Mucosa of descending colon (tissue), 3 donors: ENCODE measurements around the gene C10orf90. TPM values are rescaled to one million over a fixed set of nuclear protein-coding genes. Genes with fewer than 3 reads are reported as not detected.
A peak's percentile ranks its signal among the peaks of the same experiment; 100 is the strongest.

ENCODE experiments used
- ATAC-seq: fragments of 200-7000 bp; cut with Tn5 transposase; one replicate; pipeline ENCODE4 v1.9.1; 2020; ENCODE audit warnings: mild to moderate bottlenecking, moderate library complexity
- DNase-seq, 3 donors: peaks; one replicate each; pipeline ENCODE4 v3.0.0-alpha.2; 2020
- H3K36me3 ChIP-seq: fragments of 200-600 bp; one replicate; pipeline ENCODE4 v1.8.0; 2021; ENCODE audit warnings: low read depth, mild to moderate bottlenecking
- H3K4me1 ChIP-seq: fragments of 200-600 bp; one replicate; pipeline ENCODE4 v1.8.0; 2021; ENCODE audit warnings: low read depth, mild to moderate bottlenecking
- H3K4me3 ChIP-seq: fragments of 200-600 bp; one replicate; pipeline ENCODE4 v1.8.0; 2021; ENCODE audit warnings: mild to moderate bottlenecking
- H3K9me3 ChIP-seq: fragments of 200-600 bp; one replicate; pipeline ENCODE4 v1.8.0; 2021; ENCODE audit warnings: mild to moderate bottlenecking
- CTCF ChIP-seq: fragments of 200-600 bp; IDR thresholded peaks from one replicate; pipeline ENCODE4 v1.8.0; 2022; ENCODE audit warnings: antibody characterized with exemption, mild to moderate bottlenecking
- intact Hi-C, 2 donors: fragments of 100-400 bp; cut with DNase I in 1 of 2; cut with micrococcal nuclease in 1 of 2; formaldehyde crosslinking; loops; one replicate each; pipeline versions ENCODE4 v1.11.0 to v1.11.1; 2022; cut with DNase I, micrococcal nuclease
- total RNA-seq, 3 donors: library from RNA; stranded (reverse); fragmentation: NEBNext Ultra II Directional in 2 of 3; extraction: Animal tissue kit (Norgen Biotek cat#: 25700) in 2 of 3; gene quantifications; one replicate each; pipeline versions ENCODE4 v1.2.1 to v1.2.4, GENCODE V29; 2021 to 2023
- donor health status: DM: no; HTN: no; CAD: no; lungs with moderate emphysema.
- donor health status: DM: no; HTN: no; CAD: no.
- donor health status: DM: no; HTN: yes; CAD: no.

C10orf90 gene
- total RNA-seq, 3 donors from 2014 or later = 1.1 TPM; not detected in 2

- no peak for TF ChIP-seq CTCF
- DNase-seq (no peak), ATAC-seq (no peak)
- Histone ChIP-seq H3K4me1 (peaks cover 11% of the 10 kb centered on the region), H3K4me3 (no peak overlapping the region), H3K36me3 (no peaks in the 10 kb centered on the region), H3K9me3 (no peaks in the 10 kb centered on the region)
- intact Hi-C loops = no loop called here
Measured at GRCh38 chr10:126391192-126391885, 279.2 kb downstream of the C10orf90 start.

GRCh38 chr10:126390324-126390723, 280.2 kb downstream of the C10orf90 start:
- peaks cover 11% of the 10 kb centered on the region for H3K4me1 ChIP-seq
- TF ChIP-seq CTCF = no peak
- DNase-seq (no peak), ATAC-seq (no peak)
- intact Hi-C loops = no loop called here
- no peaks in the 10 kb centered on the region for H3K9me3 ChIP-seq
- no peaks in the 10 kb centered on the region for H3K36me3 ChIP-seq
- no peak overlapping the region for H3K4me3 ChIP-seq

- peak; percentile 45 for ATAC-seq
- no peaks in the 10 kb centered on the region for H3K36me3 ChIP-seq
- no peak for TF ChIP-seq CTCF
- no peaks in the 10 kb centered on the region for H3K9me3 ChIP-seq
- peak in 2 of 3 donors; percentile 36 to 56 for DNase-seq
- no peak within 1 kb of the TSS for H3K4me3 ChIP-seq
- H3K4me1 ChIP-seq = peaks cover 11% of the 10 kb centered on the region
- intact Hi-C loops = no loop called here
Measured at GRCh38 chr10:126387931-126388911, 282.3 kb downstream of the C10orf90 start, which contains the start of gene ADAM12. TSS of gene ADAM12 (minus strand) at chr10:126388477. CDS start at chr10:126388145, 332 bp downstream.

GRCh38 chr10:126387041-126387921, 283.2 kb downstream of the C10orf90 start:
- Histone ChIP-seq H3K9me3 (no peaks in the 10 kb centered on the region), H3K36me3 (no peaks in the 10 kb centered on the region), H3K4me1 (peaks cover 11% of the 10 kb centered on the region), H3K4me3 (no peak overlapping the region)
- intact Hi-C loops = no loop called here
- DNase-seq (peak; percentile 67 to 84 (median 84)), ATAC-seq (peak; percentile 84)
- peak; percentile 56 for TF ChIP-seq CTCF

- Histone ChIP-seq H3K36me3 (no peaks in the 10 kb centered on the region), H3K4me3 (no peak overlapping the region), H3K9me3 (no peaks in the 10 kb centered on the region), H3K4me1 (peaks cover 11% of the 10 kb centered on the region)
- TF ChIP-seq CTCF = no peak
- intact Hi-C loops = no loop called here
- ATAC-seq (no peak), DNase-seq (no peak)
Measured at GRCh38 chr10:126384269-126384873, 286.1 kb downstream of the C10orf90 start.
